Renal pelvis (tissue), 4 donors: ENCODE results near the gene IL1RAPL1. TPM values are rescaled to one million over a fixed set of nuclear protein-coding genes. Genes with fewer than 3 reads are reported as not detected.

Experiments
- DNase-seq: peaks from one replicate; pipeline ENCODE4 v3.0.0-alpha.2; 2013
- polyA plus RNA-seq, 3 donors: library from polyadenylated mRNA; unstranded; fragments of 120-200 nt; gene quantifications; one replicate each; pipeline ENCODE4 v1.2.1, GENCODE V29; 2013; ENCODE audit not compliant: insufficient read length in 3 of 3

Gene IL1RAPL1
- polyA plus RNA-seq, 3 donors = 2.0 to 2.4 (median 2.3) TPM

DNA sequence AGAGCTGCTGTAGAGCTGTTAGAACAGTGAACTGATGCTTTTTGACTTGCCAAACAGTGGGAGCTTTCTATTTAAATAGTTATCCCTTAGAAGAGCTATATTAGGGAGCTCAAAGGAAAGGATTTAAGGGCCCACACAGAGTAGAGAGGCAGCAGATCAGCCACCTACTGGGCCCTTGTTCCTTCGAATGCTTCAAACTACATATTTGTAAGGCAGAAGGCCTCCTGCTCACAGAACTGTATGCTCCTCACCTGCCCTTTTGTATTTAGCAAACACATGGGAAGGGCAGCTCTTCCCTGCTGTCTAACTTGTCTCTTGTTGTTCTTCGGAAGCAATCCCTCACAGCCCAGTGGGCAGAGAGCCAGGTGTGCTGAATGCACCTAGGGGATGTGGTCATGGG is 38.0 kb downstream of the IL1RAPL1 start:
- DNase-seq = no peak

DNA sequence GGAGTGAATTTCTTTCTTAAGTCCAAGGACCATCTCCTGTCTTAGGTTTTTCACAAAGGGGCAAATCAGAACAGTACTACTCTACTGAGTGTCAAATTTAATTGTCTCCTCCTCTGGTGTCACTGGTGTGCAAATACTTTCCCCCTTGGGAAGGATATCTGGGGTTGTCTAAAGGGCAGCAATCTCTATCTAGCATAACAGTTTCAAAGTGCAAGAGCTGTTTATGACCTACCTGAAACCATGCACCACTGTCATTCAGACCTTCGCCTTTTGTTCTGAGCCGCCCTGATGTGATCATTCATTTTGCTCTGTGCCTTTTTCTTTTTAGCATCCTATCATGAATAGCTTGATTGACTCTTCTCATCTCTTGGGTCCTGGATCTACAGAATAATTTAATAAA is 39.3 kb downstream of the IL1RAPL1 start:
- DNase-seq = no peak

DNA sequence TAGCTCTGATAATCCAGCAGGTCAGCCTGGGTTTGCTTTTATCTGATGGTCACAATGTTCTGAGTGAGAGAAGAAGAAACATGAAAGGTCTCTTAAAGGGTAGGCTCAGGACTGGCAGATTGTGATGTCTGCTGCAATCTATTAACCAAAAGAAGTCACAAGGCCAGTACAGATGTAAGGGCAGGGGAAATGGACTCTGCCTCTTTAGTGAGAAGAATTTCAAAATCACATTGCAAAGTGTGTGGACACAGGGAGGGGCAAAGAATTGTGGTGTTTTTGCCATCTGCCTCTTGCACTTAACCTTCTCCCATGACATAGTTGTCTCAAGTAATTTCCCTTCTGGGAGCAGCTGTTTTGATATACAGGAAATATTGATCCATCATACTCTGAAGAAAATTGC is 40.9 kb downstream of the IL1RAPL1 start:
- no peak for DNase-seq

DNA sequence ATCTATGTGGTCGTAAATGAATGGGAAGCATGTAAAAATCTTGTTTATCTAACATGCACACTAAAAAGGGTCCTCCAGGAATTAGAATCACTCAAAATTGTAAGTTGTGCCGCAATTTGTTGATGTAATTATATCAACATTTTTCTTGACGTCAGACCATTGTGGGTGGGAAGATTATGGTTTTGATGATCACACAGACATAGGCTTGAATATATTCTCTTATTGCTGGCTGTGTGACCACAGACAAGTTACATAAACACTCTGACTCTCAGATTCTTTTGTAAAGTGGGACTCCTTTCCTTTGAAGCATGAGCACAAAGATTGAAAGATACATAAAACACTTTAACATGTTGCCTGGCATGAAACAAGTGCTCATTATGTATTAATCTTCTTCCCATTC is 51.5 kb downstream of the IL1RAPL1 start:
- DNase-seq = no peak

DNA sequence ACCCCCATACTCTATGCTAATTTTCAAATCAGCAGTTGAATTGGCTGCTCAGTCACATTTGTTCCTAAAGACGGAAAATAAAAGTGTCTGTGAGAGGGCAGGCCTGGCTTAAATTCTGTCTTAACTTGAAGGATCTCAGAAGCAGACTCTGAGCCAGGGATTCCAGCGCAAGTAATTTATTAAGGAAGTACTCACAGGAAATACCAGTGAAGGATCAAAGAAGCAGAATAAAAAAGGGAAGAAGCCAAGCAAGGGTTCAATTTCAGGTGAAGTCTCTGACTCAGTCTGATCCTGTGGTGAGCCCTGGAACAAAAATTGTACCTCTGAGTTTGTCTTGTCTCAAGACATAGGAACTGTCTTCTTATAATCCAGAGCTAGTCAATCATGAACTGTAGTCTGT is 52.2 kb downstream of the IL1RAPL1 start:
- DNase-seq = no peak

DNA sequence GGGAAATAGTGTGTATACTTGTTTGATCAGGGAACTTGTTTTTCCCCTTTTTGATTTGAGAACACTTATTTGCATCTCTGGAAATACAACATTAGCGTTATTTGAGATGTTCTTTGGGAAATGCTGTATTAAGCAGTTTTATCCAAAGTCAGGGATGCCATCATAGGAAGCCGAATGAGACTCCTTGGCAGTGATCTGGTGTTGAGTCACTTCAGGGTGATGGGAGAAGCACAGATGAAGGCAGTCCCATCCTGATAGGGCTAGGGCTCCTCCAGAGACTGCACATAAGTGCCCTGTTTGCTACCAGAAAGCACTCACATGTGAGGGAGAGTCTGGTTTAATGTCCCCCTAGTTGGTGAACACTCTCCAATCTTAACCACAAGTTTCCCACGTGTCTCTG is 62.3 kb downstream of the IL1RAPL1 start:
- DNase-seq = no peak

DNA sequence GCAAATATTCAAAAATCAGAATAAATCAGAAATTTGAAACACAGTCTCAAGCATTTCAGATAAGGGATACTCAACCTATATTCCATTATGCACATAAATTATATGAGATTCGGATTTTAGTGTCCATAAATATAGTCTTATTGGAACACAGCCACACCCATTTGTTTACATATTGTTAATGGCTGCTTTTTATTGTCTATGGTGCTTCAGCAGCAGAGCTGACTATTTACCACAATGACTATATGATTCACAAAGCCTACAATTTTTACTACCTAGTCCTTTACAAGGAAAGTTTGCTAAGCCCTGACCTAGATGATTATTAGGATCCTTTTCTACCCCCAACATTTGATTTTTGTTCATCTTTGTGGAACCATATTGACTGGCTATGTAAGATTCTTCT is 63.9 kb downstream of the IL1RAPL1 start:
- no peak for DNase-seq

DNA sequence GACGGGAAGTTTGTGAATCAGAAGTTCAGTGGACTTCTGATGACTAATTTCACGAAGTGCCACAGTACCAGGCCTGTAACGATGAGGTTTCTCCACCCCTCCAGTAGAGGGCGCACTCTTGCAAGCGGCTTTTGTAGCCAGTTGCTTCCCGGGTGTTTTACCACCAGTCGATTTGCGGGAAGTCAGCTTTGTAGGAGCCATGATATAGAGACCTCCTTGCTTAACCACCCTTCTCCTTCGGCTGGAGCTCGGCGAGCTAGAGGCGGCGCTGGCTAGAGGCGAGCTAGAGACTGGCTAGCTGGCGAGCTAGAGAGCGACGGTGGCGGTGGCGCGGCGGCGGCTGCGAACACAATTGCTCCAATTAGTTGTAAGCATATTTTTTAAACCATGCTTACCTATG is 72.0 kb downstream of the IL1RAPL1 start:
- DNase-seq = no peak

DNA sequence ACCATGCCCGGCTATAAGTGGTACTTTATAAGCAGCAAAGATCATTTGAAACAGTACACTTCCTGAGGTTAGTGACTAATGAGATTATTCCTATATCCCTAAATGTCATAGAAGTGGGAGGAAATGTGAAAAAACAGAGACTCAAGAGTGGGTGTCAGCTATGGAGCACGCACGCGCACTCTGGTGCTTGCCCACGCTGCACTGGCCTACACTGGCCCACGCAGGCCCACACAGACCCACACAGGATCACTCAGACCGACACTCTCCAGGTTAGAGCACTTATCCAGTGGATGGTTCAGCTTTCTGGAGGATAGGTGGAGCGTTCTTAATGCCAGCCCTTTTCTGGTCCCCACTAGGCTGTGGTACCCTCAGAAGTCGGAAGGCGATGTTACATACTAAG is 78.5 kb downstream of the IL1RAPL1 start:
- no peak for DNase-seq

DNA sequence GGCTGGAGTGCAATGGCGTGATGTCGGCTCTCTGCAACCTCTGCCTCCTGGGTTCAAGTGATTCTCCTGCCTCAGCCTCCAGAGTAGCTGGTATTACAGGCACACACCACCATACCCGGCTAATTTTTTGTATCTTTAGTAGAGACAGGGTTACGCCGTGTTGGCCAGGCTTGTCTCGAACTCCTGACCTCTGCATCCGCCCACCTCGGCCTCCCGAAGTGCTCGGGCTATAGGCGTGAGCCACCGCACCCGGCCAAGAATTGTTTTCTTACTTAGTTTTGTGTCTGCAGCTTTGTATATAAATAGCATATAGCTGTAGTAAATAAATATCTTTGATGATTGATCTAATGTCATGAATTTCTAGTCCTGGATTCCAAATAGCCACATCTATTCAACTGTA is 81.1 kb downstream of the IL1RAPL1 start:
- no peak for DNase-seq

DNA sequence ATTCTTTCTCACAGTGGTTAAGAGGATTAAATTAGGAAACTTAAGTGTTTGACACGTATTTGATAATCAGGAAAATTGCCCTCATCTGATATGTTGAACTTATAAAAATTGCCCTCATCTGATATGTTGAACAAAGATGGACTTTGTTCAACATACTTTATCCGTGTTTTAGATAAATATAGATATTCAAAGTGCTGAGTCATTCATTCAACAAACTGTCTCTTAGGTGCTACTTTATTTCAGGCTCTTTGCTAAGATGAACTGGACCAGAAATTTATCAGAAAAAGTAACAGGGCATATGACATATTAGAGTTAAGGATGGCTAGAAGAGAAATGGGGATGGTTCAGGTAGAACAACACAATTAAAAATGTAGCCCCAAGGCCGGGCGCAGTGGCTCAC is 81.7 kb downstream of the IL1RAPL1 start:
- DNase-seq = no peak

DNA sequence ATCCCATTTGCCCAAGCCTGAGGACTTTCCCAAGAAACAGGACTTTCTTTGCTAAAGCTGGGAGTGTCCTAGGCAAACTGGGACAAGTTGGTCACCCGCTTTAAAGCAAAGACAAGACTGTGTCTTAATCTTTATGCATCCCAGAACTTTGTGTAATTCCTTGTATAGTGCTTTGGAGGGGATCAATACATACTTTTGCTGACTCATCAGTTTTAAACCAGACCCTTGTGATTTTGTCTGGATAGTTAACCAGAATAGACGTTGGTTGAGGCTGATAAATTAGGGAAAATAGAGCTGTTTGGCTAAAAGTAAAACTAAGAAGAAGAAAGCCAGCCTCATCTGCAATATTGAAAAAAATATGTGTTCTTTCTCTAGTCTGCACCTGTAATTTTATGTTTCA is 82.8 kb downstream of the IL1RAPL1 start:
- no peak for DNase-seq

DNA sequence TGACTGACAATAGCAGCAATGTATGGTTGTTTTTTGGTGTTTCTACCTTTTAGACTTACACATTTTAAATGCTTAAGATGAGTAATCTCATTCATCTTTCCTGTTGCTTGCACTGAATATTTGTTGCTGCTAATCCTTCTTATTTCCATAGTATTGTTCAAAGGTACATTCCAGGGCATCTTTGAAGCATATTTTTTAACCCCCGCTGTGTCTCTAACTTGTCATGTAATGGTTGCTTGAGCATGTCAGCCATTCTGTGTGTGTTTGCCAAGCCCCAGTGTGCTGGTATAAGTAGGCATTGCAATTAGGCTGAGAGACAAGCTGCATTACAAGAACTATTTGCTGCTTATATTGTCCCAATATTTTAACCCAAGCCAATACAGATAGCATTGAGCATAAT is 87.9 kb downstream of the IL1RAPL1 start:
- DNase-seq = no peak

DNA sequence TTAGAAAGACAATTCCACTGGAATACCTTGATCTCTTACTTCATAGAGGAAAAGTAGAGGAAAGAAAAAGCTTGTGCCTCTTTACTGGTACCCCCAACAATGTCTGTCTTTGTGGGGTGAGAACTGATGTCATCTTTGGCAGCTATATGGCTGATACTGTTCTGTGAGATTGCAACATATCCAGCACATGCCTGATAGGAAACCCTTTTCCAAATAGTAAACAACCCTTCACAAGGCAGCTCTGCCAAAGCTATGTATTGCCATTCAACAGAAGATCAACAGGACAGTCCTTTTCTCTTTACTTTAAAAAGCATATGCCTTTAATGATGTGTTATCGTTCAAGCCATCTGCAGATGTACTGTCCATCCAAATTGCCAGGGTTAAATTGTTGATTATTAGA is 105.9 kb downstream of the IL1RAPL1 start:
- no peak for DNase-seq

DNA sequence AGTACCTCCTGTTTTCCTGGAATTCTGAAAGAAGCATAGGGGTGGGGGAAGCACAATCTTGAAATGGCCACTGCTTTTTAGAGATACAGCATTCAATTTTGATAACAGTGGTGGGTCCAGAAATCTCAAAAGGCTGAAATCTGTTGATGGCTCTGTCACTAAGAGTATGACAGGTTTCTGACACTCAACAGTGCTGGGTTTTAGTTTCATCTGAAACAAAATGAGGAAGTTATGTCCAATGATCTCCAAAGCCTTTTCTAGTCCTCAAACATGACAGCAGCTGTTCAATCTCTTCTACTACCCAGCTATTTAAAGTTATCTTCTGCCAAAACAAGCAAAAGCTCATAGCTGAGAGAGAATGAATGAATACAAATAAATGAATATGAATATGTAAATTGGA is 110.5 kb downstream of the IL1RAPL1 start:
- DNase-seq = no peak

DNA sequence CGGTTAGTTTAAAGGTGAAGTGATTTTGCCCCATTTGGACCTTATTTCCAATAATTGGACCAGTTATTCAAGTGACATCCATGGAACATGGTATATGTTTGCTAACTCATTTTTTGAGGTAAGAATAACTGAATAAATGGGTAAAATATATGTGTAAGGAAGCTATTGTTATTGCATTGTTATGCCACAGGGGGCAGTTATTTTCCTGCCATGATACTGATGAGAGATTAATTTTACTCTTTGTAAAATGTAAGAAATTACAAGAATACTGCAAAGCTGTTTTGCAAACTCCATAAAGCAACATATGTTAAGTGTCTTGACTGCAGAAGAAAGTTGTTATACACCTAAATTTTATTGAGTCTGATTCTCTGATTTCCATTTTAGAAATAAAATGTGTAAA is 114.0 kb downstream of the IL1RAPL1 start:
- no peak for DNase-seq

DNA sequence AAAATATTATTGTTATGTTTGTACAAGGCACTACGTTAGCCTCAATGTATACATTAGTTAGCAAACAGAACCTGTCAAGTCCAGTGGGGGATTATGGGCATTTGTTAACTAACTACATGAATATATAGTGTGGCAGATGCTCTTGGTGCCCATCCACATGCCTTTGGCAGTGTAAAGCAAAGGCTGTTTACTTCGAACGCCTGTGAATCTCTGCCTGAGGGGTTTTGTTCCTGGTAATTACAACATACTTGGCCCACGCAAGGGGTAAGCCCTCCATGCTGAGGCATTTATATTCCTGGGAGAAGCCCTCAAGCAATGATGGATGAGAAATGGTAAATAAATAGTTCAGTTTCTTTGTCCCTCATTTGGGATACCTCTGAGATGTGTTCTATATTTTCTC is 119.7 kb downstream of the IL1RAPL1 start:
- DNase-seq = no peak

DNA sequence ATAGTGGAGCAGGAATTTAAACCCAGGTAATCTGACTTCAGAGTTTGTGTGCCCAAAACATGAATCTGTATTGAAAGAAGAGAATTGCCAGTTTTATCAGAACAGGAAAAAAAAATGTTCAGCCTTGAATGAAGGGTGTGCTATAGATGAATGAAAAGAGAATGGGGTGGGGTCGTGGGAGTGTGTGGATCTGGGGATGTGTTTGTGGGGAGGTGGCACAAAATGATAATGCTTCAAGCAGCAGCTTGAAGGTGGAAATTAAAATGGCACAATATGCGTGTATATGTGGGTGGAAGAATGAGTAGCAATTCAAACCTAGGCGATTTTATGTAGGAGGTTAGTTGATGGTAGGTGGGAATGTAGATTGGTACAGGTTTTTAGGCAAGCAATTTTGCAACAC is 122.2 kb downstream of the IL1RAPL1 start:
- DNase-seq = no peak

DNA sequence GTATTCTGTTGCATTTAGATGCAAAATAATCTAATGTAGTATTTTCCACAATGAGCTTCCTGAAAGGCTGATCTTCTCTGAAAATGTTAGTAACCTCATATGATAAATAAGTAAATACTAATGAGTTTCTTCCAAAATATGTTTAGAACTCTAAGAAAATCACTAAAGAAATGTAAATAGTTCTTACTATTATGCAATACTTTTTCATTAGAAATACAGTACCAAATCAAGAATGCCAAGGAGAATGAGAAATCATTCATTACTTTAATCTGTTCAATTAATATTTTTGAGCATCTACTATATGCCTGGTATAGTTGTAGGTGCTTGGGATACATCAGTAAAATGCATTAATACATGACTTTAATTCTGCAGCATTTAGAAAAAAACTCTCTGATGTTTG is 130.6 kb downstream of the IL1RAPL1 start:
- DNase-seq = no peak

DNA sequence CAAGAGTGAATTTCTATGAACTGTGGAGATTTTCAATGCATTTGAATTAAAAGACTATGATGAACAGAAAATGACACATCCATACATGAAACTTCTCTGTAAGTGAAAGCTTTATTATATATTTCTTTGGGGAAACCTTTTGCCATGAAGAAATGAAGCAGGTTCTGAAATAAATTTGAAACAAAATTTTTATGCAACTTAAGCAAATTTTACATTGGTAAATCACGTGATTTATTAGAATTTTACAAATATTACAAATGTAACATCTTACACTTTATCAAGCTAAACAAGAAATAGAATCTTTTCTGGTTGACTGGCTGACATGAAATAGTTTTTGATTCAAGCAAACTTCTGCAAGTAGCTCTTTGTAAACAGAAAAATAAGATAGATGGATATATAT is 131.2 kb downstream of the IL1RAPL1 start:
- DNase-seq = no peak

DNA sequence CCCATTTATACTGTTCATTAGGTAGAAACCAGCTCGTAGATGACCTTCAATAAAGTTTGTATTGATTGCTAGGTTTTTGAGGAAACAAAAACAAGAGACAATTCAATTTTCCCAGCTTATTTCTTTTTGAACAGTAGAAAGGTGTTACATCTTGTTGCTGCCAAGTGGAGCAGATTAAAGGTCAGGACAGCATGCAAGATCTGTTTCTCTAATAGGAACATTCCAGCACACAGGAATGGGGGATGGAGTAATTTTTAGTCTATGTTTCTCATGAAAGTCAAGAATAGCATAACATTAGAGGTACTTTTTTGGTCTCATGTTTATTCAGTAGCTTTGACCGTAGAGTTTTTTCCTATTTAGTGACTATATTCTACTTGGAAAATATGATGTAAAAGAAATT is 132.4 kb downstream of the IL1RAPL1 start:
- DNase-seq = no peak

DNA sequence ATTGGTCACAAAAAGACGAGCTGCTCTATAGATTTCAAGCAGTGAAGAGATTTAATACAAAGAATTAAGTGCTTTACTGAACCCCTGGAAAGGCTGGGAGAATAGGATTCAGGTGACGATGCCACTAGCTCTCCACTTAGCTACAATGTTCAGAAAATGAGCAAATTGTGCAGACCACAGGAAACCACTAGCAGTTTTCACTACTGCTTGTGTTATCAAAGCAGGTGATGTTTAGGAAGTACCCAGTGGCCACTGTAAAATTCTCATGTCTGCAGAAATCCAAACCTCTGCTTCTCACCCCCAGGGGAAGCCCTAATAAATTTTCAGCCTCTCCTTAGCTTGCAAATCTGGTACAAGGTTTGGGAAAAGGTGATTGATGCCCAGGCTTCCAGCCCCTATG is 165.1 kb downstream of the IL1RAPL1 start:
- no peak for DNase-seq

DNA sequence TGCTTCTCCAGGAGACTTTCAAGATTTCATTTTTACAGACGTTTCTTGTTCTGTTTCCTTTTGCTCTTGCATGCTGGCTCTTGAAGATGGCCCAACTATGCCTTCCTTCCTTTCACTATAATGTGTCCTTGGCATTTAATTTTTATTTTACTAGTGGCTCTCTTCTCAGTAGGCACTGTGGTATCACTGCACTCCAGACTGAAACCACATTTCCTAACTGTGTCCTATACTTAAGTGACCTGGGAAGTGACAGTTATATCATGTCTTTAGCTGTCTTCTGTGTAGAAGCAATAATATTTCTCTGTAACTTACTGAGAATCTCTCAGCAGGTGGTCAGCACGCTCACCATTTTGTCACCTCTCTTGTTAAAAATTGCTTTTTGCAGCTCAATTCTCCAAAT is 168.9 kb downstream of the IL1RAPL1 start:
- DNase-seq = no peak

DNA sequence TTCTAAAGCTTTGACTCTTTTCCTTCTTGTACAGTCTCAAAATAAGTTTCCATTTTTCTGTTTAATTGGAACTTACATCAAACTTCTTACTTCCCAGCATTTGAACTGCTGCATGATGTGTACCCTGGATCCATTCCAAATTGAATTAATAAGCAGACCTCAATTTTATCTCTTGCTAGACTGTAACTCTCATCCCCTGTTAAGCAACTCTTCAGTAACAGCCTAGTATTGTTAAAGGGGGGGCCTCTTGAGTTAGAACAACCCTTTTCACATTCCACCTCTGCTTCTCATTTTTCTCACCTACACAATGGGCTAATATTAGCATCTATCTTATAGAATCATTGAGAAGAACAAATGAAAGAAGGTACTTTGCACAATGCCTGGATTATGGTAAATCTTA is 169.4 kb downstream of the IL1RAPL1 start:
- DNase-seq = no peak

DNA sequence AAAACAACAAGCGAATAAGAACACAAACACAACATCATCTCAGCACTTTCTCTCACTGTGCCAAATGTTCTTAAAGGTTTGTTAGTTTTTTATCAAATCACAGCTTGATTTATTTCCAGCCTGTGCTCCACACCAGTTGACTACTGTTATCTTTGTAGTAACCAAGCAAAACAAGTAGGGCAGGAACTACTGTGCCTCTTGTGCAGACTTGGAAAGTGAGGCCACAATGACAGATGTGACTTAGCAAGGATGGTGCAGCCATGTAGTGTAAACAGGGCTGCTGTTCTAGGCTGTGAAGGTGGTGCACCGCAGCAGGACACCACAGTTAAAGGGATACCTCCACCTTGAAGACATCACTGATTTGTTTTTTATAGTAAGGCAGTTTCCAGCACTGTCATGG is 170.0 kb downstream of the IL1RAPL1 start:
- DNase-seq = no peak
